ENCODE measurements around the gene STOM. TPM values are rescaled to one million over a fixed set of nuclear protein-coding genes. Genes with fewer than 3 reads are reported as not detected.

STOM gene
- polyA plus RNA-seq, 1 of the 3 experiments (the other 2 are of a cell fraction): 40.5 TPM

DNA sequence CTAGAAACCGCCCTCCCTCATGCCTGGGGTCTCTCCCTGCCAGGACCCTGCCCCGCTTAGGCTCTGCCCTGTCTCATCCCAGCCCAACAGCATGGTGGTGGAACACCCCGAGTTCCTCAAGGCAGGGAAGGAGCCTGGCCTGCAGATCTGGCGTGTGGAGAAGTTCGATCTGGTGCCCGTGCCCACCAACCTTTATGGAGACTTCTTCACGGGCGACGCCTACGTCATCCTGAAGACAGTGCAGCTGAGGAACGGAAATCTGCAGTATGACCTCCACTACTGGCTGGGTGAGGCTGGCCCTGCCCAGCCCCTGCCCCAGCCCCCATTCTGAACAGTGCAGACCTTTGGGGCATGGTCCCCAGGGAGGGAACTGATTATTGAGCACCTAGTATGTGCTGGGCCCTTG is 68.2 kb downstream of the STOM start:
- Histone ChIP-seq H4K20me1 (ENCODE audit: insufficient read depth) (no peaks in the 10 kb centered on the region), H3K4me1 (ENCODE audit: control insufficient read depth in 1 of 2, insufficient read depth in 2 of 2, low read depth in 1 of 2, low read length in 1 of 2) (peaks cover 0 to 19% of the 10 kb centered on the region in 2 experiments; a peak in 2 of 4 replicates), H3K4me2 (no peak overlapping the region), H3K9me2 (no peaks in the 10 kb centered on the region), H3K9me3 (no peaks in the 10 kb centered on the region), H3K27ac (ENCODE audit: low read depth in 2 of 2, low read length in 1 of 2) (no peak overlapping the region), H3K4me3 (ENCODE audit: low read depth in 2 of 2, low read length in 1 of 2) (no peak overlapping the region), H3K27me3 (ENCODE audit: insufficient read depth) (no peaks in the 10 kb centered on the region), H2AFZ (ENCODE audit: low read depth) (no peak overlapping the region), H3K36me3 (replicated peaks in 1 of 2; ENCODE audit: control insufficient read depth in 1 of 2, insufficient read depth in 2 of 2, low read length in 1 of 2) (peaks cover 0 to 34% of the 10 kb centered on the region in 2 experiments), H3F3A (replicated peaks; ENCODE audit: insufficient read depth) (peaks cover 10% of the 10 kb centered on the region), H3K79me2 (ENCODE audit: insufficient read depth) (0 out of 2 replicates have a peak, but pooled peaks cover 3% of the 10 kb centered on the region), H3K9ac (no peak overlapping the region)
- WGBS (ENCODE audit: low lambda C conversion rate): 95% methylated on average over 8 of the region's 11 CpGs
- ChIA-PET CTCF (interaction anchor here (2.0 to 2.8 kb wide), 2 partner anchors 18 to 98 kb away, joined by 9 to 15 read pairs; no protein-coding TSS in a partner anchor), POLR2A (no interaction called here)
- DNase-seq: no peak
- no peak for TF ChIP-seq ZBTB33 (IDR thresholded peaks at IDR 0.05; ENCODE audit: borderline replicate concordance, low read depth)
- no peak for TF ChIP-seq SIN3A (IDR thresholded peaks at IDR 0.05; ENCODE audit: borderline replicate concordance, low read depth, low read length)
- TF ChIP-seq TAF1 (IDR thresholded peaks at IDR 0.05; ENCODE audit: borderline replicate concordance, low read depth, low read length): no peak
- TF ChIP-seq MAX (IDR thresholded peaks at IDR 0.05; ENCODE audit: low read depth): no peak
- TF ChIP-seq FOXJ3 (CRISPR knock-in tag; IDR thresholded peaks at IDR 0.05): no peak
- no peak for TF ChIP-seq EP300 (IDR thresholded peaks at IDR 0.05; ENCODE audit: borderline replicate concordance in 1 of 2, low read depth in 1 of 2, low read length in 1 of 2)
- no peak for TF ChIP-seq EZH2phosphoT487 (IDR thresholded peaks at IDR 0.05; ENCODE audit: borderline replicate concordance, low read depth)
- TF ChIP-seq RFX5 (IDR thresholded peaks at IDR 0.05; ENCODE audit: low read length): no peak
- TF ChIP-seq USF2 (IDR thresholded peaks at IDR 0.05; ENCODE audit: borderline replicate concordance, low read depth, low read length): no peak
- no peak for TF ChIP-seq YY1 (IDR thresholded peaks at IDR 0.05; ENCODE audit: low read depth)

- Histone ChIP-seq H3K9me3 (no peaks in the 10 kb centered on the region), H3K27ac (ENCODE audit: low read depth in 2 of 2, low read length in 1 of 2) (no peak overlapping the region), H2AFZ (ENCODE audit: low read depth) (peak overlapping the region; percentile 35; the same call in 1 of the 2 replicates), H3K4me2 (peak overlapping the region; percentile 74), H3F3A (replicated peaks; ENCODE audit: insufficient read depth) (peaks cover 10% of the 10 kb centered on the region), H3K4me1 (ENCODE audit: control insufficient read depth in 1 of 2, insufficient read depth in 2 of 2, low read depth in 1 of 2, low read length in 1 of 2) (peaks cover 0 to 19% of the 10 kb centered on the region in 2 experiments; a peak in 2 of 4 replicates), H3K27me3 (ENCODE audit: insufficient read depth) (no peaks in the 10 kb centered on the region), H3K9me2 (no peaks in the 10 kb centered on the region), H4K20me1 (ENCODE audit: insufficient read depth) (no peaks in the 10 kb centered on the region), H3K9ac (peak overlapping the region; percentile 18; the same call in 1 of the 2 replicates), H3K4me3 (ENCODE audit: low read depth in 2 of 2, low read length in 1 of 2) (peak overlapping the region; percentile 47 to 50), H3K79me2 (ENCODE audit: insufficient read depth) (0 out of 2 replicates have a peak, but pooled peaks cover 3% of the 10 kb centered on the region), H3K36me3 (replicated peaks in 1 of 2; ENCODE audit: control insufficient read depth in 1 of 2, insufficient read depth in 2 of 2, low read length in 1 of 2) (peaks cover 0 to 30% of the 10 kb centered on the region in 2 experiments)
- CTCF ChIA-PET: interaction anchor here (0.7 to 5.6 kb wide), 4 partner anchors 19 to 32 kb away, joined by 3 to 35 read pairs (median 4); partner anchors contain the start of gene GSN
- 71% methylated on average over 11 of the region's 13 CpGs for WGBS (ENCODE audit: low lambda C conversion rate)
- POLR2A ChIA-PET: no interaction called here
- DNase-seq: no peak
- TF ChIP-seq RAD21 (IDR thresholded peaks at IDR 0.05; ENCODE audit: low read length): no peak
- no peak for TF ChIP-seq MEF2A (IDR thresholded peaks at IDR 0.05; ENCODE audit: borderline replicate concordance, low read depth)
- no peak for TF ChIP-seq SMC3 (IDR thresholded peaks at IDR 0.05; ENCODE audit: low read depth, low read length)
- TF ChIP-seq, protein P1, sequence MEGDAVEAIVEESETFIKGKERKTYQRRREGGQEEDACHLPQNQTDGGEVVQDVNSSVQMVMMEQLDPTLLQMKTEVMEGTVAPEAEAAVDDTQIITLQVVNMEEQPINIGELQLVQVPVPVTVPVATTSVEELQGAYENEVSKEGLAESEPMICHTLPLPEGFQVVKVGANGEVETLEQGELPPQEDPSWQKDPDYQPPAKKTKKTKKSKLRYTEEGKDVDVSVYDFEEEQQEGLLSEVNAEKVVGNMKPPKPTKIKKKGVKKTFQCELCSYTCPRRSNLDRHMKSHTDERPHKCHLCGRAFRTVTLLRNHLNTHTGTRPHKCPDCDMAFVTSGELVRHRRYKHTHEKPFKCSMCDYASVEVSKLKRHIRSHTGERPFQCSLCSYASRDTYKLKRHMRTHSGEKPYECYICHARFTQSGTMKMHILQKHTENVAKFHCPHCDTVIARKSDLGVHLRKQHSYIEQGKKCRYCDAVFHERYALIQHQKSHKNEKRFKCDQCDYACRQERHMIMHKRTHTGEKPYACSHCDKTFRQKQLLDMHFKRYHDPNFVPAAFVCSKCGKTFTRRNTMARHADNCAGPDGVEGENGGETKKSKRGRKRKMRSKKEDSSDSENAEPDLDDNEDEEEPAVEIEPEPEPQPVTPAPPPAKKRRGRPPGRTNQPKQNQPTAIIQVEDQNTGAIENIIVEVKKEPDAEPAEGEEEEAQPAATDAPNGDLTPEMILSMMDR (IDR thresholded peaks at IDR 0.05): no peak
- no peak for TF ChIP-seq ELF1 (IDR thresholded peaks at IDR 0.05)
- no peak for TF ChIP-seq EZH2phosphoT487 (IDR thresholded peaks at IDR 0.05; ENCODE audit: borderline replicate concordance, low read depth)
- TF ChIP-seq RCOR1 (IDR thresholded peaks at IDR 0.05; ENCODE audit: low read length): no peak
- no peak for TF ChIP-seq FOSL2 (IDR thresholded peaks at IDR 0.05; ENCODE audit: borderline replicate concordance, low read depth)
- TF ChIP-seq, protein P2, sequence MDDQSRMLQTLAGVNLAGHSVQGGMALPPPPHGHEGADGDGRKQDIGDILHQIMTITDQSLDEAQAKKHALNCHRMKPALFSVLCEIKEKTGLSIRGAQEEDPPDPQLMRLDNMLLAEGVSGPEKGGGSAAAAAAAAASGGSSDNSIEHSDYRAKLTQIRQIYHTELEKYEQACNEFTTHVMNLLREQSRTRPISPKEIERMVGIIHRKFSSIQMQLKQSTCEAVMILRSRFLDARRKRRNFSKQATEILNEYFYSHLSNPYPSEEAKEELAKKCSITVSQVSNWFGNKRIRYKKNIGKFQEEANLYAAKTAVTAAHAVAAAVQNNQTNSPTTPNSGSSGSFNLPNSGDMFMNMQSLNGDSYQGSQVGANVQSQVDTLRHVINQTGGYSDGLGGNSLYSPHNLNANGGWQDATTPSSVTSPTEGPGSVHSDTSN (IDR thresholded peaks at IDR 0.05): no peak
- TF ChIP-seq POLR2AphosphoS5 (IDR thresholded peaks at IDR 0.05; ENCODE audit: low read depth, low read length): no peak
- TF ChIP-seq CHD2 (IDR thresholded peaks at IDR 0.05; ENCODE audit: low read length, partially characterized antibody): no peak
- no peak for TF ChIP-seq NRF1 (IDR thresholded peaks at IDR 0.05; ENCODE audit: low read depth, low read length)
Observed at GRCh38 chr9:121300283-121301119, 69.5 kb downstream of the STOM start.
